Endometrial microvascular endothelial cells (primary cell): ENCODE measurements around the gene ARL5C. TPM values are rescaled to one million over a fixed set of nuclear protein-coding genes. Genes with fewer than 3 reads are reported as not detected.
"Not testable (repeated sequence)": the region's sequence is repeated elsewhere in the genome, so short reads cannot be mapped to it uniquely, and the experiment has no call there.

ENCODE experiments used
- in situ Hi-C: cut with HindIII; loops from 2 replicates; pipeline ENCODE4 v1.10.0; 2017; ENCODE audit warnings: low sequenced_read_pairs, low pct_unique_long_range_greater_than_20kb; ENCODE audit errors: inconsistent ontology term
- total RNA-seq: library from RNA; depleted of rRNA; stranded (reverse); fragments of >200 nt; gene quantifications from one replicate; pipeline ENCODE4 v1.2.3, GENCODE V29; 2015; ENCODE audit errors: inconsistent ontology term

ARL5C gene
- total RNA-seq, 1 donor from 2014 or later, result not detected

DNA sequence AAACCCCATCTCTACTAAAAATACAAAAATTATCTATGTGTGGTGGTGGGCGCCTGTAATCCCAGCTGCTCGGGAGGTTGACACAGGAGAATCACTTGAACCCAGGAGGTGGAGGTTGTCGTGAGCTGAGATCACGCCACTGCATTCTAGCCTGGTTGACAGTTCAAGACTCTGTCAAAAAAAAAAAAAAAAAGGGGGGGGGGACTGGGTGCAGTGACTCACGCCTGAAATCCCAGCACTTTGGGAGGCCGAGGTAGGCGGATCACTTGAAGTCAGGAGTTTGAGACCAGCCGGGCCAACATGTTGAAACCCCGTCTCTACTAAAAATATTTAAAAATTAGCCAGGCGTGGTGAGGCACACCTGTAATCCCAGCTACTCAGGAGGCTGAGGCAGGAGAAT is 44.0 kb downstream of the ARL5C start:
- in situ Hi-C loops, result not testable (repeated sequence)

DNA sequence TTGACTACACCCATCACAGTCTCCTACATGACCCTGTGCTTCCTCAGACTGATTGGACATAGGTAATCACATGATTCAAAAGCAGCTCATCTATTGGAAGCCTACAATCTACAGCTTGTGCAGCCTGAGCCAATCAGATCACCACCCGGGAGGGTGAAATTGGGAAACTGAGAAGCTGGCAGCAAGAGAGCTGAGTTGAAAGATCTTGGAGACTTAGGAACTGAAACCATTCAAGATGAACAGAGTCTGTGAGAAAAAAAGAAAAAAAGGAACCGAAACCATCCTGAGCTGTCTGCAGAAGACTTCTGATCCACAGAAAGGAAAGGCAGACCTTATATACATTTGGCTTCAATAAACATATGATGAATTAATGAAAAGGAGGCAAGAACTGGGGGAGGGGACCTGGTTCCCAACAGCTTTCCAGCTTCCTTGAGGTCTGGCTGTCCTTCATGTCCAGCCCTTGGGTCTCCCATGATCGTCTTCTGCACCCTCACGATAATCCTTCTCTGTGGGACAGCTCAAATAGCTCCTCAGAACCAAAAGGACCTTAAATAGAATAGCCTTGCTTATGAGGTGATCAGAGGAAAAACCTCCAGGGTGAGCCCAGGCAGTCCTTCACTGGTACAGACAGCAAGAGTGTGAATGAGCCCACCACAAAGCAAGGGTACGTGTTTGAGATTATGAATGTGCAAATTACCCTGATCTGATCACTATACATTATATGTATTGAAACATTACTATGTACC is 47.1 kb downstream of the ARL5C start:
- in situ Hi-C loops, result no loop called here

DNA sequence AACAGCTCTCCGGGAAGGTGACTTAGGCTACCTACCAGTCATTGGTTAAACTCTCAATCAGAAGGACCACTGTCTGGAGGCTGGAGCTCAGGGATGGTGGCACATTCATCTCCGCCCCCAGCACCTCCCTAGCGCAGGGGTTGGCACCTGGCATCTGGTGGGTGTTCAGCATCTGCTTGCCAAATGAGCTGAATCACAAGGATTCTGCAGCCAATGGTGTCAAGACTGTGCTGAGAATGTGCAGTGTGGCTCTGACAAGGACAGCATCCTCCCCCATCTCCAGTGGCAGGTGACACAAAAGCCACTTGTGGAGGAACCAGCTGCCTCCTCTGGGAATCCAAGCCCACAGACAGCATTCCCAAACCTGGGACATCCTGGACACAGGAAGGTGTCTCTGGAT is 49.7 kb downstream of the ARL5C start:
- in situ Hi-C loops, result no loop called here

DNA sequence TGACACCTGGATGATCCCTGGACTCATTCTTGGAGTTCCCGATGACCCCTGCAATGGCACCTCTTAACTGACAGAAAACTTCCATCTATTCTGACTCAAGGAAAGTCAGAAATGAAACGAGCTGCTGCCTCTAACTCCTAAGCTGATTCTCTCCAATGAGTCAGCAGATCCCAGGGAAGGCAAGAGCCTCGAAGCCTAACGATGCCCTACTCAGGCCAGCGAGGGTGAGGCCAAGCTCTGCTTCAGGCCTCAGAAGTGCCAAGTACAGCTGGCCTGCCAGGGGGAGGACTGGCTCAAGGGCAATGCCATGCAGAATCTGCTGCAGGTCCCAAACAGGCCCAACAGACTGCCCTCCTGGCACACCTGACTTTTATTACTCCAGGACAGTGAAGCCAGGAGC is 50.8 kb downstream of the ARL5C start:
- in situ Hi-C loops, result no loop called here

DNA sequence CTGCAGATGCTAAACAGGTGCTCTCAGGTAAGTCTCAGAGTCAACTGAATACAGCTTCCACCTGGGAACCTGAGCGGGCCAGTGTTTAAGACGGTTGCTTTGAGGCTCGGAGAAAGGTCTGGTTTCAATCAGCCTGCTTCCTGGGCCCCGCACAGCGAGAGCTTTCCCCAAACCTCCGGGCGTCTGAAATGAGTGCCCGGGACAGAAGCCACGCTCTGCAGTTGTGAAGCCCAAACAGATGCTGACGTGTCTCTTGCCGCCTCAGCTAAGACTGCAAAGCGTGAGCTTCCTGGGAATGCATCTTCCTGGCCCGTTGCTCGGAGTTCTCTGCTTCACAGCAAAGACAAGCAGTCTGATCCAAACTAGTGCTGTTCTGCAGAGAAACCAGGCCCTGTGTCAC is 51.2 kb downstream of the ARL5C start:
- in situ Hi-C loops, result no loop called here

DNA sequence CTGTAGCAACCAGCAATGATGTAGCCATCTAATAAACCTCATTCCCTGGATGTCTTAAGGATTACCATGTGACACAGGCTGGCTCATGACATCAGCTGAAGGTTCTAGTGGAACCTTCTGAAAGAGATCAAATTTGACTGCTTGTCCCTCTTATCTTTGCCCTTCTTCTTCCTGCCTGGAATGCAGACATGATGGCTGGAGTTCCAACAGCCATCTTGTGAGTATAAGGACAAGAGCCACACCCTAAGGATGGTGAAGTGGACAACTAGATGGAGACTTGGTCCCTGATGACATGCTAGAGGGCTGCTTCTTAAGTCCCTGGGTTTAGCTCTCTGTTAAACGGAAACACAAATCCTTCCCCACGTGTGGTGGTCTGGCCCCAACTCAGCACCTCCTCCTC is 52.1 kb downstream of the ARL5C start:
- in situ Hi-C loops, result no loop called here

DNA sequence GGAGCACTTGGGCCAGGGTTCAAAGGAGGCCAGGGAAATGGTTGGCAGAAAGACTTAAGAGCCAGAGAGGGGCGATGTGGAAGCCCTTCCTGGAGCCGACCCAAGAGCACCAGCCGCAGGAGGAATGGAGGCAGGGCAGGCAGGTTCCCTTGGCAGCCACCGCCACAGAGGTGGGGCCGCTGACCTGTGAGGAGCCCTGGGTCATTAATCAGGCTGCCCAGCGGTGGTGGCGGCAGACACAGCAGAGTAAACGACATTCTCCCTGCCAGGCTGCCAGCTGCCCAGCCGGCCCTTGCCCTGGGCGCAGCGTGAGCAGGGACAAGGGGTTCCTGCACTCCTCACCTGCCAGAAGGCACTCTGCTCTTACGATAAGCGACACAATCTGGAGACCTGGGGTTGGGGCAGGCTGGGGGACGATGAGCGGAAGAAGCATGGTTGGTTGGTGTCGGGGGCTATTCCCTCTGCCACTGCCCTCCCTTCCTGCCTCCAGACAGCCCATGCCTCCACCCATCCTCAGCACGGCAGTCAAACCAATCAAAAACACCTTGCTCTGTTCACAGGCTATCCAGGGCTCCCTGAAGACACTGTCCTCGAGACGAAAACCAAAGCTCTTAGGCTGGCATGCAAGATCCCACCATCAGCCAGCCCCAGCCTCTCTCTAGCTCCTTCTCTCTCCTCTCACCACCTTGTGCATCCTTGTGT is 55.4 kb downstream of the ARL5C start:
- in situ Hi-C loops, result no loop called here

DNA sequence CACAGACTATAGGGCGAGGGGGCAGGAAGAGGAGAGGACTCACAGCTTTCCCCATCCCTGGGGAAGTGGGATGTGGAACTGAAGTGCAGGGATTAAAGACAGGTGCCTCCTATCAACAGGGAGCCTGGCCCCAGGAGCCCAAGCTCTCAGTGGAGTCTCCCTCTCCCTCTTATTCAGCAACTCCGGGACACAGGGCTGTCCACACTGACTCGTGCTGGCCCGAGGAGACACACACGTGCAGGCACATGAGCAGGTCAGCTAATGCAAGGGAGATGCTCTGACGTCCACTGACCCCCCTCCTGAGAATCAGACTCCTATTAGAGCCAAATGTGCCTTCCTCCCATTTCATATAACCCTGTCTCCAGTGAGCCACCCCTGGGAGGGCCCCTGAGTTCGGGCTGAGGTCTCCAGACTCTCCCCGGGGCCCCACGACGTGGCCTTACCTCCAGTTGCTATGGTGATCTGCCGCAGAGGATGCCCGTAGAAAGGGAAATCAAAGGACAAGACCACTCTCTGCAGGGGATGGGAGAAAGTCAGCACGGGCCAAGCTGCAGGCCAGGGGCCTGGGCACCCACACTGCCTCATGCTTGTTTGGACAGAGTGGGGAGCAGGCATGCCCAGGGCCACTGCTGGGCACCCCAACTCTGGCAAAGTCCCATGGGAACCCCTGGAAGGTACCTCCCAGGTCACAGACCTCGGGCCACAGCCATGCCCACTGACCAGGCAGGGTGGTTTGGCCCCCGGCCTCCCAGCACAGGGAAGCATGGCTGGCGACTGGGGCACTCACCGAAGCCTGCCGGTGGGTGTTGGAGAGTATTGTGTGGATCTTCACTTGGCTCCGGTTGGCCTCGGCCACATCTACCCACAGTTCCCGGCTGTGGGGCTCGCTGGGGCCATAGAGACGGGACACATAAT is 57.2 kb downstream of the ARL5C start:
- in situ Hi-C loops, result no loop called here

DNA sequence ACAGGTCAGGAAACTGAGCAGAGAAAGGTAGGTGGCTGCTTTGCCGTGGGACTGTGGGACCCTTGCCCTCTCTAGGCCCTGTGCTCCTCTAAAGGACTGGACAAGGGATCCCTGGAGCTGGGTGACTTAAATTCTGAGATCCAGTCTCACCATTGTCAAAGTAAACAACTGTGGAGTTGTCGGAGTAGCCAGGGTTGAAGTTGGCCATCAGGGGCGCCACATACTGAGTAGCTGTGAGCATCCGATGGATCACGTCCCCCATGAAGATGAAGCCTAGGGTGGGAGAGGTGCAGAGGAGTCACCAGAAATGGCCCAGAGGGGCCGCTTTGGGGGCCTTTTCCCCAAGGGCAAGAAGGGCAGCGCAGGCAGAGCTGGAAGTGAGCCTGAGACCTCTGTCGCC is 58.0 kb downstream of the ARL5C start:
- in situ Hi-C loops, result no loop called here

DNA sequence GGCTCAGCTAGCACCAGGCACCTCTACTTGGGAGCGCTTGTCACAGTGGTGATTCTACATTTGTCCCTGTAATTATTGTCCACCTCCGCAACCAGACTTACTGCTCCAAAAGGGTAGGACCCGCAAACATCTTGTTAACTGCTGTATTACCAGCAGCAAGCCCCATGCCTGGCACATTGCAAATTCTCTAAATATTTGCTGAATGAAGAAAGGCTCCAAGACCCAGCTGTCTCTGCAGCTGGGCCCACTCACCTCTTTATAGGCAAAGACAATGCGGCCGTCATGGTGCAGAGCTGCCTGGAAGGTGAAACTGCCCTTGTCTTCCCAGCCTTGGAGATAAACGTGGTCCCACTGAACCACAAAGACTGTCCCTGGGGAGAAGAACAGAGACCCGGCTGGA is 58.8 kb downstream of the ARL5C start:
- in situ Hi-C loops, result no loop called here

Other genes with a start within 250 kb of the ARL5C start
- not detected for gene FBXO47, start 198.8 kb downstream of the ARL5C start, total RNA-seq
- gene PLXDC1, start 14.5 kb downstream of the ARL5C start, total RNA-seq, result not detected
- gene CACNB1, start 31.5 kb upstream of the ARL5C start, total RNA-seq, result 2.7 TPM
- gene RPL19, start 34.1 kb upstream of the ARL5C start, total RNA-seq, result 2,444 TPM
- gene STAC2, start 59.8 kb upstream of the ARL5C start, total RNA-seq, result not detected
- gene FBXL20, start 235.5 kb upstream of the ARL5C start, total RNA-seq, result 12.1 TPM